ENCODE results near the gene AGAP3.

The AGAP3 gene

GRCh38 chr7:151057989-151058780, 28.1 kb upstream of the AGAP3 start:
- DNase-seq, result peak; percentile 48

GRCh38 chr7:151058781-151059366, 27.4 kb upstream of the AGAP3 start:
- no peak for DNase-seq

GRCh38 chr7:151059367-151060112, 26.7 kb upstream of the AGAP3 start, which contains the start of gene SLC4A2:
TSS of gene SLC4A2 (plus strand) at chr7:151059589. CDS start at chr7:151061988, 2,399 bp downstream.
- peak; percentile 26 for DNase-seq

GRCh38 chr7:151060113-151060415, 26.2 kb upstream of the AGAP3 start:
- DNase-seq, result no peak

- DNase-seq, result no peak
These were observed 25.7 kb upstream of the AGAP3 start for GRCh38 chr7:151060416-151061212.

GRCh38 chr7:151061213-151062110, 24.8 kb upstream of the AGAP3 start:
- no peak for DNase-seq

GRCh38 chr7:151062111-151062398, 24.2 kb upstream of the AGAP3 start:
- DNase-seq, result no peak

GRCh38 chr7:151062399-151063211, 23.7 kb upstream of the AGAP3 start:
- DNase-seq, result peak; percentile 36

GRCh38 chr7:151063212-151063561, 23.1 kb upstream of the AGAP3 start:
- DNase-seq, result no peak

- DNase-seq, result no peak
These were observed 21.8 kb upstream of the AGAP3 start for GRCh38 chr7:151064454-151064853.

GRCh38 chr7:151064993-151065392, 21.3 kb upstream of the AGAP3 start:
- DNase-seq, result no peak

- DNase-seq, result no peak
These were observed 20.8 kb upstream of the AGAP3 start for GRCh38 chr7:151065516-151065915.

- DNase-seq, result no peak
These were observed 19.9 kb upstream of the AGAP3 start for GRCh38 chr7:151066273-151066974.

- DNase-seq, result no peak
These were observed 18.1 kb upstream of the AGAP3 start for GRCh38 chr7:151068069-151068773.

GRCh38 chr7:151069841-151070573, 16.3 kb upstream of the AGAP3 start:
- DNase-seq, result no peak

GRCh38 chr7:151070574-151070960, 15.7 kb upstream of the AGAP3 start:
- DNase-seq, result no peak

GRCh38 chr7:151071032-151071866, 15.0 kb upstream of the AGAP3 start:
- no peak for DNase-seq

GRCh38 chr7:151073990-151074389, 12.3 kb upstream of the AGAP3 start:
- DNase-seq, result no peak

Measured in cortex of kidney (tissue), 1 donor.